Lung (tissue), 12 donors: ENCODE measurements around the gene PDZD4. TPM values are rescaled to one million over a fixed set of nuclear protein-coding genes. Genes with fewer than 3 reads are reported as not detected.

Experiments
- ATAC-seq: fragments of 200-7000 bp; cut with Tn5 transposase; one replicate; pipeline ENCODE4 v1.9.1; 2020; ENCODE audit warnings: moderate number of reproducible peaks; ENCODE audit not compliant: insufficient read depth, low FRiP score
- DNase-seq, 3 donors: peaks; one replicate each; pipeline ENCODE4 v3.0.0-alpha.2; 2013 to 2017
- H3K27ac ChIP-seq, 2 donors: one replicate each; pipeline ENCODE4 v1.5.1; 2013; ENCODE audit warnings: mild to moderate bottlenecking in 2 of 2, moderate library complexity in 2 of 2, control low read depth in 1 of 2, inconsistent platforms in 1 of 2, low read depth in 1 of 2, low read length in 1 of 2
- H3K27me3 ChIP-seq, 3 donors: one replicate each; pipeline ENCODE4 v1.5.1; 2013; ENCODE audit warnings: low read length in 2 of 3; ENCODE audit not compliant: control insufficient read depth in 3 of 3, insufficient read depth in 3 of 3
- H3K36me3 ChIP-seq, 4 donors: one replicate each; pipeline ENCODE4 v1.5.1; 2013; ENCODE audit warnings: low read length in 4 of 4, mild to moderate bottlenecking in 1 of 4, moderate library complexity in 1 of 4; ENCODE audit not compliant: control insufficient read depth in 4 of 4, insufficient read depth in 4 of 4
- H3K4me1 ChIP-seq, 5 donors: one replicate each; pipeline ENCODE4 v1.5.1; 2013; ENCODE audit warnings: low read length in 5 of 5, mild to moderate bottlenecking in 2 of 5, moderate library complexity in 1 of 5; ENCODE audit not compliant: control insufficient read depth in 5 of 5, insufficient read depth in 5 of 5
- H3K4me3 ChIP-seq: one replicate; pipeline ENCODE4 v1.5.1; 2013; ENCODE audit warnings: mild to moderate bottlenecking, control low read depth, moderate library complexity
- H3K9ac ChIP-seq, 2 donors: one replicate each; pipeline ENCODE4 v1.5.1; 2013; ENCODE audit warnings: low read length in 2 of 2, control low read depth in 1 of 2; ENCODE audit not compliant: insufficient read depth in 1 of 2
- H3K9me3 ChIP-seq, 4 donors: one replicate each; pipeline ENCODE4 v1.5.1; 2013; ENCODE audit warnings: low read length in 3 of 4, mild to moderate bottlenecking in 1 of 4, moderate library complexity in 1 of 4; ENCODE audit not compliant: control insufficient read depth in 4 of 4, insufficient read depth in 3 of 4
- WGBS, 2 donors: extraction: QIAGEN DNeasy Blood & Tissue Kit; methylation state at CpG; one replicate each; pipeline ENCODE4 v1.1.7; 2013; 5-methylcytosine and 5-hydroxymethylcytosine counted together
- polyA plus RNA-seq, 2 donors: library from polyadenylated mRNA; stranded (reverse); fragments of 200-250 nt; gene quantifications; one replicate each; pipeline ENCODE4 v1.2.1, GENCODE V29; 2013
- total RNA-seq, 2 donors: library from RNA; depleted of rRNA in 1 of 2; stranded (reverse); fragments of >200 nt in 1 of 2; gene quantifications; one replicate each; pipeline ENCODE4 v1.2.1, GENCODE V29; 2014 to 2021
- TF ChIP-seq, protein P1 (sequence below): IDR thresholded peaks from 2 replicates; pipeline ENCODE4 v1.5.1; 2012; ENCODE audit warnings: mild to moderate bottlenecking; ENCODE audit errors: control extremely low read depth, extremely low read depth
- donor health status: control.
- donor health status: control.
- donor health status: Bipolar disorder and iron deficiency.
- donor health status: healthy.
- donor health status: DM: yes; HTN: yes; CAD: no.

The PDZD4 gene
- total and polyA plus RNA-seq, 4 donors: 2.3 to 8.1 (median 3.8) TPM

DNA sequence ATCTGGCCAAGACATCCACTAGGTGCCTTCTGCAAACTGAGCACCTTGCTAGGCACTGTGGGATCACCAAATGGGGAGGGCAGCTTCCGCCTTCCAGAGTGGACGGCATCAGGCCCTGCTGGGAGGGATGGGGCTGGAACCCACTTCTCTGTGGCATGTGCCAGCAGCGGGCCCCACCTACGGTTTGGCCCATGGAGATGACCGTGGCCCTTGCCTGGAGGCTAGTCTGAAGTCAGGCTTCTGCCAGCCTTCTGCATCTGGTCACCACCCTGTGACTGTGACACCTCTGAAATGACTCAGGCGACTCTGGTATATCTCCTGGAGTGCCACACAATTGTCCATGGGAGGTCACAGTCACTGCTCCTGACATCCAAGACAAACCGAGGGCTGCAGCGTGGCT lies 28.7 kb downstream of the PDZD4 start:
- Histone ChIP-seq H3K27ac (no peak overlapping the region), H3K27me3 (no peaks in the 10 kb centered on the region), H3K9ac (no peak overlapping the region), H3K4me3 (no peak overlapping the region), H3K4me1 (no peaks in the 10 kb centered on the region), H3K36me3 (peaks cover 0 to 7% (median 4%) of the 10 kb centered on the region in 4 donors), H3K9me3 (peaks cover 0 to 30% (median 0%) of the 10 kb centered on the region in 4 donors)
- DNase-seq (no peak), ATAC-seq (no peak)
- 79 to 86% methylated on average over 2 to 8 of the region's 8 CpGs for WGBS, 2 donors
- TF ChIP-seq, protein P1, sequence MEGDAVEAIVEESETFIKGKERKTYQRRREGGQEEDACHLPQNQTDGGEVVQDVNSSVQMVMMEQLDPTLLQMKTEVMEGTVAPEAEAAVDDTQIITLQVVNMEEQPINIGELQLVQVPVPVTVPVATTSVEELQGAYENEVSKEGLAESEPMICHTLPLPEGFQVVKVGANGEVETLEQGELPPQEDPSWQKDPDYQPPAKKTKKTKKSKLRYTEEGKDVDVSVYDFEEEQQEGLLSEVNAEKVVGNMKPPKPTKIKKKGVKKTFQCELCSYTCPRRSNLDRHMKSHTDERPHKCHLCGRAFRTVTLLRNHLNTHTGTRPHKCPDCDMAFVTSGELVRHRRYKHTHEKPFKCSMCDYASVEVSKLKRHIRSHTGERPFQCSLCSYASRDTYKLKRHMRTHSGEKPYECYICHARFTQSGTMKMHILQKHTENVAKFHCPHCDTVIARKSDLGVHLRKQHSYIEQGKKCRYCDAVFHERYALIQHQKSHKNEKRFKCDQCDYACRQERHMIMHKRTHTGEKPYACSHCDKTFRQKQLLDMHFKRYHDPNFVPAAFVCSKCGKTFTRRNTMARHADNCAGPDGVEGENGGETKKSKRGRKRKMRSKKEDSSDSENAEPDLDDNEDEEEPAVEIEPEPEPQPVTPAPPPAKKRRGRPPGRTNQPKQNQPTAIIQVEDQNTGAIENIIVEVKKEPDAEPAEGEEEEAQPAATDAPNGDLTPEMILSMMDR: no peak

DNA sequence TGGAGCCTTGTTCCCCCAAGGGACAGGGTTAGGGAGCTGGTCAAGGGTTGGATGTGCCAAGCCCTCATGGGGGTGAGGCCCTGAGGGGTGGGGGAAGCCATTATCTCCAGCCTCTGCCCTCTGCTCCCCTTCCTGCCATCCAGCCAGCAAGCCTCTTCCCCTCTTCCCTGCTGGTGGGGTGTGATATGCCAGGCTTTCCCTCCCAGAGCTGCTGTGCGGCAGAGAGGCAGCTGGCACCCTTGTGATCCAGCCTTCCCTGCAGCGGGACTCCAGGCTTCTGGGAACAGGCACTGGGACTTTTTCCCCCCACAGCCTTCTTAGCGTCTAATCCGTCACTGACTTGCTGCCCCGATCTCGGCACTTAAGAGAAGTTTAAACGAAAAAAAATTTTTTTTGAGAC lies 29.6 kb downstream of the PDZD4 start:
- H3K27ac ChIP-seq: no peak overlapping the region
- ATAC-seq: no peak

DNA sequence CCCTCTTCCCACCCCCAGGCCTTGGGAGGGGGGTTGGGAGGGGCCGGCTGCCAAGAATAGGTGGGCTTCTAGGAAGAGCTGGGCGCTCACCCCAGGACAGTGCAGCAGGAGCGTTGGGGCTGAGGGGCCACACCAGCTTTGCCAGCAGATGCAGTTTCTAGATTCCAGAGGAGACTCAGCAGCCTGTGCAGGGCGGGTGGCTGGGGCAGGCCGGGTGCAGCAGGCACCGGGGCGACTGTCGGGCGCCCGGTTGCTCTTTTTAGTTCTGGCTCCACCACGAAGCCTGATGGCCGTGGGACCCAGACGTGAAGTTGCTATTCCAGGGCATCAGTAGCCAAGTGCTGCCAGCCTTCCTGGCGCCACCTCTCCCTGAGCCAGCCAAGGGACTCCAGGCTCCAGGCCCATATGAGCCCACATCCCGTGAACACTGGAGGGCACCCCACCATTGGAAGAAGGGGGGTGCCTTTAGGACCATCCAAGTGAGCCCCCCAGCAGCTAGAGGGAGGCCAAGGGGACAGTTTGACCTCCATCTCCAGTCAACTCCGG lies 30.1 kb downstream of the PDZD4 start:
- no peak for ATAC-seq
- H3K27ac ChIP-seq: no peak overlapping the region
- no peak for DNase-seq

More for the DNA sequence above, 29.6 kb downstream of the PDZD4 start:
- Histone ChIP-seq H3K9ac (no peak overlapping the region), H3K27me3 (no peaks in the 10 kb centered on the region), H3K9me3 (peaks cover 0 to 38% (median 0%) of the 10 kb centered on the region in 4 donors), H3K36me3 (peaks cover 0 to 7% (median 4%) of the 10 kb centered on the region in 4 donors), H3K4me3 (no peak overlapping the region), H3K4me1 (peaks cover 0 to 3% (median 0%) of the 10 kb centered on the region in 5 donors)
- WGBS, 2 donors: 87% methylated on average over 7 of the region's 7 CpGs
- no peak for DNase-seq
- TF ChIP-seq, protein P1: no peak

More for the DNA sequence above, 30.1 kb downstream of the PDZD4 start:
- TF ChIP-seq, protein P1: no peak
- Histone ChIP-seq H3K27me3 (no peaks in the 10 kb centered on the region), H3K9ac (no peak overlapping the region), H3K9me3 (peaks cover 0 to 41% (median 0%) of the 10 kb centered on the region in 4 donors), H3K4me1 (peaks cover 0 to 8% (median 2%) of the 10 kb centered on the region in 5 donors), H3K36me3 (peaks cover 0 to 7% (median 4%) of the 10 kb centered on the region in 4 donors), H3K4me3 (no peak overlapping the region)
- 85 to 88% methylated on average over 14 to 16 of the region's 16 CpGs for WGBS, 2 donors
